HG03139 (cell line): ENCODE data around the gene ADGRB2.

Experiments
- ATAC-seq: cut with Tn5 transposase; IDR thresholded peaks from one replicate; pipeline ENCODE4 v1.9.1; 2021; ENCODE audit not compliant: unreplicated experiment

Gene ADGRB2

DNA sequence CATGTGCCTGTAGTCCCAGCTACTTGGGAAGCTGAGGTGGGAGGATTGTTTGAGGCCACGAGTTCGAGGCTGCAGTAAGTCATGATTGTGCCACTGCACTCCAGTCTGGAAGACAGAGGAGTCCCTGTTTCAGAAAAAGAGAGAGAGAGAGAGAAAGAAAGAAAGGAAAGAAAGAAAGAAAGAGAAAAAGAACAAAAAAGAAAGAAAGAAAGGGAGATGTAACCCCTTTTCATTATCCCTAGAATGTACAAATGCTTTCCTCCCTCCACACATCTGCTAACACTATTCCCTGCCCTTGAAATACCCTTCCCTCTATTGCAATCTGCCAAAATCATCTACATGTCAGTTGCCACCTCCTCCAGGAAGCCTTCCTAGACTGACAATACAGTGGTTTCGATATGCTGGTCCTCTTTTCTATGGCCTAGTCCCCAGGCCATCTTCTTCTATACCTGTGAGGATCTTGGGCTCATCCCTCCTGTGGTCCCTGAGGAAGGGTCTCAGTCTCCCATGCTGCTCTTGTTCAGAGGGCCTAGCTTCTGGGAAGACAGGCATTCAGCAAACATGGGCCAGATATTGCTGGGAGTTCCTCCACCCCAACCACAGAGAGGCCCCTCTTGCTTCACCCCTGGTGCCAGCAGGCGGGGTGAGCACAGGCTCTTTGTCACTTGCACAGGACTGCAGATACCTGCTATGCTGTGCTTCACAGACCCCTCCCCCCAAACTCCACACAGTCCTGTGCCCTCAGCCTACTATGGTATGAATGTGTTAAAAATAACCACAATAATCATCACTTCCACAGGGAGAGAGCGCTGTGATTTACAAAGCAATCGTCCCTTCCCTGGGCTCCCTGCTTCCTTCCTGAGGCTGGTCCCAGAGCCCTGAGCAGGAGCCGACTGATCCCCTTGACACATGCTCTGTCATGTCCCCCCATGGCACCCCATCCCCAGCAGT is 14.1 kb downstream of the ADGRB2 start:
- no peak for ATAC-seq

DNA sequence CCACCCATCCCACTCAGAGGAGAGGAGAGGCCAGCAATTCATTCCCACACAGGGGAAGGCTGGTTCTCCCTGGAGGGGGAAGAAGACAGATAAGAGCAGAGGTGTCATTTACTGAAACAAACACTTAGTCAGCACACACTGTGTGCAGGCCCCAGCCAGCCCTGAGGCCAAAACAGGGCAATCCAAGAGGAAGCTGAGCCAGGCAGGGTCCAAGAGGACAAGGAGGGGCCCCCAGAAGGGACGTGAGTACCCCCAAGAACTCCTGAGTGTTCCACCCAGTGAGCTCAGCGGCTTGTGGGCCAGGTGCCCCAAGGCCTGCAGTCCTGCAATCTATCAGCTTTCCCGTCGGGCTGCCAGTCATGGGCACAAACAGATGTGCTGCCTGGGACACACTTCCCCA is 15.8 kb downstream of the ADGRB2 start:
- no peak for ATAC-seq

DNA sequence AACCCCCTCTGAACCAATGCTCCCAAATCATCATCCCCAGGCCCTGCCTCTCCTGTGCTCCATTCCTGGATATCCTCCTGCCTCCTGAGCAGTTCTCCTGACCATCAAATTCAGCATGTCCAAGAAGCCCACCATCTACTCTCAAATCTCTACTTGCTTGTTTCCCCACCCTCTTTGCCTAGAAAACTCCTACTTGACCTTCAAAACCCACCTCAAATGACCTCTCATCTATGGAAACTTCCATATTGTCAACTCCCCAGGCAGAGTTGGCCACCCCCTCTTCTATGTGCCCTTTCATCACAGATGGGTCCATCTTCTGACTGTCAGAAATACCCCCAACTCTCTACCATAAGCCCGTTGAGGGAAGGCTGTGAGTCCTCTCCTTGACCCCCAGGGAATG is 16.8 kb downstream of the ADGRB2 start:
- ATAC-seq: no peak

DNA sequence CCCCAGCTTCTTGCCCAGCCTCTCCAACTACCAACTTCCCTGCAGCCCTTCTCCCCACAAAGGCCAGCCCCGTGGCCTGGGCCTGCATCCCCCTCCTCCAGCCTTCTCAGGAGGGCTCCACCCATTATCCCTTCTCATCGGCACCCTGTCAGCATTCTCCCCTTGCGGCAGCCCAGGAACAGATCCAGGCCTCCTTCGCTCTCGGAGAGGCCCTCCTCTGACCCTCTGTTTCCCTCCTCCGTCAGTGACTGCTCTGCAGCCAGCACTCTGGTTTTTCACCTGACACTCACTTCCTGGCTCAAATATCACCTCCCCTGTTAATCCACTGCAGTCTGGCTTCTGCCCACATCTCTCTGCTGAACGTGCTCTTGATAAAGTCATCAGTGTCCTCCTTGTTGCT is 17.5 kb downstream of the ADGRB2 start:
- no peak for ATAC-seq

DNA sequence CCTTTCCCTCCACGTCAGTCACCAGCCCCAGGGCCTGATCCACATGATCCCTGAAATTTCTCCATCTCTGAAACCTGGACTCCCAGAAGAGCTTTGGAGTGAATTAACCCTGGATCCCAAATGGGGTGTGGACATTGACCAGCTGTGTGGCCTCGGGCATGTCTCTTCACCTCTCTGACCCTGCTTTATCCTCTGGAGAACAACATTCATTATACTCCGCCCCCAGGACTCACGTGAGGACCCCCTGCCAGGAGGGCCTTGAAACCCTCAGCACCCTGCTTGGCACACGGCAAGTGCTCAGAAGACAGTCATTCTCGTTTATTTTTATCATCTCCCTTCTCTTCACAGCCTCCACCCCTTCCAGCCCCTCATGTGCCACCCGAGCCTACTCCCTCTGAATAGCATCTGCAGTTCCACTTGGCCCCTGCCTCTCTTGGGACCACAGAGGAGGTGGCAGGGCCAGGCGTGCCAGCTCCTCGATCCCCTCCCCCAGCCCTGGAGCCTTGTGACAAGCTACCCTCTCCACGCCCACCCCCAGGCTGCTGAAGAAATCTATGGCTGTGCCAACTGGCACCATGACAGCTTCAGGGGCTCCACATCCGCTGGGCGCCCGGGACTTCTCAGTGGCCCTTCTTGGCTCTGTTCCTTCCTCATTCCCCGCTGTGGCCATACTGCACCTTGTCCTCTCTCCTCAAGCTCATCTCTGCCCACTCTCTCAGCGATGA is 18.0 kb downstream of the ADGRB2 start:
- no peak for ATAC-seq

DNA sequence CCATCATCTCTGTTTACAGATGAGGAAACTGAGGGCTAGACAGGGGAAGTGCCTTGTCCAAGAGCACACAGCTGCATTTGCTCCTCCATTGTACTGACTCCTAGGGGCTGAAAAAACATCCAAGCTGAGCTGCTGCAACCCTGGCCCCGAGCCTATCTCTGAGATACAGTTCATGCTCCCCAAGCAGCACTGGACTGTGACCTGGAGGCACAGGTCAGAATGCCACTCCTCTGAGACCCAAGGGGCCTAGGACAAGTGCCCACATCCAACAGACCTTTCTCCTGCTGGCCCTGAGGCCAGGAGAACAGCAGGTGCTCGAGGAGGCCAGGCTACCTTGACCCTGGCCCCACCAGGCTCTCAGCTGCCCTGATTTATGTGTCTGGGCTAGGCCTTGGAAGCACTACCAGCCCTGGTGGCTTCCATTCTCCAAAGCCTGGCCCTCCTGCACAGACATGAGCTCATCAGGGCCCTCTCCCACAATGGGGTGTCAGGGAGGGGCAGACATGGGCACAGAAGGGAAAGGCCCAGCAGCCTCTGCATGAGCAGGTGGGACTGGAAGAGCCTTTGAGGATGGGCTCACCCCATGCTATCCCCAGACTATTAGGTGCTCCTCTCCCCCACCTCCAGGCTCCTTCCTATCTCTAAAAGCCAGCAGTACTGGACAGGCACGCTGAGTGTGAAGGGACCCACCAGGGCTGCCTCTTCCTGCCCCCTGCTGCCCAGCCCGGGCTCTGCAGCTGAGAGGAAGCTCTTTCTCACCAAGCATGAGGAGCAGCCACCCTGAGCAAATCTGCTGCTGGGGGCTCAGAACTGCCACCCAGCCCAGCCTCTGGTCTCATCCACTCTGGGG is 18.8 kb downstream of the ADGRB2 start:
- ATAC-seq: no peak

DNA sequence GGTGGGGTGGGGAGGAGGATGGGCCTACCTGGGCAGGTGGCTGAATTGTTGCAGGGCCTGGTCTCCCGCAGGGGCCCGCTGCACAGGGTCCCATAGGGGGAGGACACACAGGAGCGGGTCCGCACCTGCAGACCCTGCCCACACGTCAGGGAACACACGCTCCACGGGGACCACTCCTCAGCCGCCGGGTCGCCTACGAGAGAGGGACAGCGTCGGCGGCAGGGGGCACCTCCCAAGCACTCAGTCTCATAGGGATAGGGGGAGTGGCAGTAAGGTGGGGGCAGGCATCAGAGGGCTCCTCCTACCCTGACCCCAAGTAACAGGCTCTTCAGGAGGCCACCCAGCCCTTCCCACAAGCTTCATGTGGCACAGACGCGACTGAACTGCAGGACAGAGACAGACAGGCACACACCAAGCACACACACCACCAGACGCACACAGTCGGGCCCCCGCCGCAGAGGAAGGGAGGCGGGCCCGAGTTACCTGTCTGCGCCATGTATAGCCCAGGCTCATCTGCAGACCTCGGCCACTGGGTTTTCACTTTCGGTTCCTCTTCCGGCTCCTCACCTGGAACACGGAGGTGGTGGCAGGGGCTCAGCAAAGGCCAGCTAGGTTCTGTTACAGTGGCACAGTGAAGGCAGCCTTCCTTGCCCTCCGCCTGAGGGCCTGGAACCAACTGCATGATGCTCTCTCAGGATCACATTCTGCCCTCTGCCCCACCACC is 19.8 kb downstream of the ADGRB2 start:
- no peak for ATAC-seq

DNA sequence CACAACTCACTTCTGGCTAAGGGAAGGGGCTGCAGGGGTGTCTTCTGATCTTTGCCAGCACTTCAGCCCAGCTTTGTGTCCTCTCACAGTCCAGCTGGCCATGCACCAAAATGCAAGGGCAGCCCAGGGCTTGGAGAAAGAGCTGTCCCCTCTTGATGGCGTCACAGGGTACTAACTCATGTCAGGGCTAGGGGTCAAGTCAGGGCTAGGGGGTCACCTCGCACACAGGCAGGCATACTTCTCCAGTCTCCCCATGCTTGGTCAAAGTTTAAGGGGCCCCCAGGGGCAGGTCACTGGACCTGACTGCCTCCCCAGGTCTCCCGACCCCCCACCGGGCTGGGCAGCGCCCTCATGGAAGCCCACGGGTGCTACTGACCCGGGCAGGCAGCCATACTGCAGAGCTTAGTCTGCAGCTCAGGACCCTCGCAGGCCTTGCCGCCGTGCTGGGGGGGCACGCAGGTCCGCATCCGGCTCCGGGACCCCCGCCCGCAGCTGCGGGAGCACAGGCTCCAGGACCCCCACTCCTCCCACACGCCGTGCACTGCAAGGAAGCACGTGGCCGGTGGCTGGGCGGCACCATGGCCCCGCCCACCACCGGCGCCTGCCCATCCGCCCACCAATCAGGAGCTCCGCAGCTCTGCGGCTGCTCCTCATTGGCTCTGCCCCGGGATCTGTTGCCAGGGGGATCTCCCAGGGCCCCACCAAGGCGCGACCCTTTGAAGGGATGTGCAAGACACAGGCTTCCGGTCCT is 21.5 kb downstream of the ADGRB2 start:
- ATAC-seq: no peak

DNA sequence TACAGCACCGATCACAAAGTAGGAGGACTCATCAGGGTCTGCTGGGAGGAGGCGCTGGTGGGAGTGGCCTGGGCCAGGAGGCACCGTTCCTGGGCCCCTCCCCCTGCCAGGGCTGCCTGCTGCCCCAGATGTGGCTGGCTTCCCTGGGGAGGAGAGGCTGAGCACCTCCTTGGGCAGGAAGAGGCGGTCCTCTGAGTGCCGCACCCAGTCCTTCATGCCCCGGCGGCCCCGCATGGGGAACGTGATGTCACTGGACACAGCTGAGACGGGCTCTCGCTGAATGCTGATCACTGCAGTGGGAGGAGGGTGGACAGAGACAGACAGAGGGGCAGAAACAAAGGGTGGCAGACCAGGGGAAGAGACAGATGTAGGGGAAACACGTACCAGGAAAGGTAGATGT is 24.8 kb downstream of the ADGRB2 start:
- no peak for ATAC-seq

DNA sequence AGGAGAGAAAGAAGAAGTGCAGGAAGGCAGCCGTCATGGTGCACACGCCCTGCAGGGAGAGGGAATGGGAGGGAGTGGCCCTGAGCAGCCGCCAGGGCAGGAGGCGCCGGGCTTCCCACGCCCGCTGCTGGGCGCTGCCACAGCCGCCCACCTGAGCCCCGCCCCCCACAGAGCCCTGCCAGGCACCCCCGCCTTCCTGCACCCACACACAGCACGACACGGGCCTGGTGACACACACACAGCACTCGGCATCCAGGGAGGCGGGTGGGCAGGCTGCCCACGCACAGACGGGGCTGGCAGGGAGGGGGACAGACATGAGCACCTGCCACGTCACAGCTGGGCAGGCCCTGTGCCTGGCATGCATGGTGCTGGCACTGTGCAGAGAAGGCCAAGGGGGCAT is 27.5 kb downstream of the ADGRB2 start:
- ATAC-seq: no peak

DNA sequence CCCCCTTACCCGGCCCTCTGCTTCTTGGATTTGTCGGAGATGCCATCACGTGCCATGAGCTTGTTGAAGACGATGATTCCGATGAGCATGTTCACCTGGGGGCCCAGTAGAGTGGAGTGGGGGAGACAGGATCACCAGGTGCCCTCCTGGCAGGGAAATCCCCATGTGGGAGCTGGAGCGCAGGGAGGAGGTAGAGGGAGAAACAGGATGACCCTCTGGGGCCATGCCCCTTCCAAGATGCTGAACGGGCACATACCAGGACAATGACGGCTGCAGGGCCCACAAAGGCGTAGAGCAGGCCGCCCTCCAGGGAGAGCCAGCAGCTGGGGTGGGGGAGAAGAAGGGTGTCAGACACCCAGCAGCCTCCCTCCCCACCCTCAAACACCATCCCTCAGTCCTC is 28.6 kb downstream of the ADGRB2 start:
- ATAC-seq: no peak

DNA sequence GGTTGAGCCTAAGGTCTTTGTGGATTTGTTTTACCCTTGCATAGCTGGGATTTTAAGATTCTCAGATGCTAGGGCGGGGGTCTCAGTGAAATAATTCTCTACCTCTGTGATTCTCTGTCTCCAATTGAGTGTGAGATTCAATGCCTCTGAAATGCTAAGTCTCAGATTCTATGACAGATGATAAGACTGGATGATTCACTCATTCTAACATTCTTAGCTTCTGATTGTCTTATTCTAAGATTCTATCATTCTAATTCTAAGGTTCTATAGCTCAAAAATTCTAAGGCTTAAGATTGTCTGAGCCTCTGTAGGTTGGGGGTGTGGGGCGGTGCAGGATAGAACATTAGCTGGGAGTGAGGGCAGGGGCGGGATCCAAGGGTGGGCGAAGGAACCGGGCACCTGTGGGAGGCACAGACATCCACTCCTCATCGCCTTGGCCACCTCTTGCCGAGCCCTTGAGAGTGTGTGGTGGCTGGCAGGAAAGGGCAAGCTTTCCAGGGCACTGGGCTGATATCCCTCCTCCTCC is 29.5 kb downstream of the ADGRB2 start:
- no peak for ATAC-seq

DNA sequence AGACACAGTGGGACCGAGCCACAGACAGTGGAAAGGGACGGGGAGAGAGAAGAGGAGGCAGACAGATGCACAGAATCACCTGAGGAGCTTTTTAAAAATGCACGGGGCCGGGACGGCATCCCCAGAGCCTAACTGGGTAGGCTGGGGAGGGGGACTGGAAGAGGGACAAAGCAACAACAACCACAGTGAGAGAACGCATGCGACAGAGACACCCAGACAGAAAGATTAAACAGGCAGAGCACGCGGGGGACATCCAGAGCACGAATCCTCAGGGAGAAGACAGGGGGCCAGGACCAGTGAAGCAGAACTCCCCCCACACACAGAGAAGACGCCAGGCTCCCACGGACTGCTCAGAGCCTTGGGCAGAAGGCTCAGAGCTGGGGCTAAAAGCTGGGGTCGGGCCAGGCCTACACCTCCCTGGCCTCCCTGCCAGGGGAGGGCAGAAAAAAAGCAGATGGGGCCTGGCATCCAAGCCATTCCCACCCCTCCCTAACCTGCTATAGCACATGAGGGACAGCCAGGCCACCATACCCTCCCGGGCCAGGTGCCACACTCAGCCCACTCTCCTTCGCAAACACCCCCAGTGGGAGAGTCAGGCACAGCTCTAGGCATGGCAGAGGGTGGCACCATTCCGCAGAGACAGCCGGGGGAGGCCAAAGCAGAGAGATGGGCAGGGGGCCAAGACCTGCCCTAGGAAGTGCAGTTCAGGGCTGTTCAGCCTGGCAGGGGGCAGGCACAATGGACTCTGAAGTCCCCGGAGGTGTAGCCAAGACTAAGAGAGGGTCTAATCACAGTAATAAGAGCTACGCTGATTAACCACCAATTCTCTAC is 30.5 kb downstream of the ADGRB2 start:
- ATAC-seq: no peak

DNA sequence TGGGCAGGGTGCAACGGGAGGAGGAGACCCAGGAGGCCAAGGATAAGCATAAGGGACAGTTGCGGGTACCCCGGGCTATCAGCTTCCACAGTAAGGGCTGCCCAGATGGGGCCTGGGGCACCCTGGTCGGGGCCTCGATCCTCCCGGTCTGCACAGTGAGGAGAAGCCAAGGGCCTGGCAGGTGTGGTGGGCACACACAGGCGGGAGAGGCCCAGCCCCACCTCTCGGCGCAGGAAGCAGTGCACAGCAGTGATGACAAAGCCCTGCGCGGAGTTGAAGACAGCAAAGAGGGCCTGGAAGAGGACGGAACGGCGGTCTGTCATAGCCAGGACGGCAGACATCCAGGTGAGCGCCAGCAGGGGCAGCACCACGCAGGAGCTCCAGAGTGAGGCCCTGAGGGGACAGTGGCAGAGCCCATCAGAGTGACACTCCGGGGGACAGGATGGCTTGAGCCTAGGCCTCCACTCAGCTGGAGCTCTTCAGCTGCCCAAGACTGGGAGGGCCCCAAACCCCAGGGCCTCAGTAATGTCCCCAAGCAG is 31.3 kb downstream of the ADGRB2 start:
- no peak for ATAC-seq

DNA sequence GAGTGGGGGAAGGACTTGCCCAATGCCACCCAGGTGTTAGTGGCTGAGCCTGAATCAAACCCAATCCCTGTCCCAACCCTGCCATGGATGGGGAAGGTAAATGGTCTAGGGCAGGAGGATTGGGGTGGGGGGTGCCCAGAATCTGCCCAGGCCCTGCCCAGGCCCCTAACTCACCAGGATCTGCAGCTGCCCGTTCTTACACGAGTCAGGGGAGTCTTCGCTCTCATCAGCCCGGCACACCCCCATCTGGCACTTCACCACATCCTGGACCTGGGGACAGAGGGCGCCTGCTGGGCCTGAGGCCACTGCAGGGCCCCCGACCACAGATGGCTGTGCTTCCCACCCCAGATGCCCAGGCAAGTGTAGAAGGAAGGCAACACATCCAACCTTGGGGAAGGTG is 31.8 kb downstream of the ADGRB2 start:
- no peak for ATAC-seq

DNA sequence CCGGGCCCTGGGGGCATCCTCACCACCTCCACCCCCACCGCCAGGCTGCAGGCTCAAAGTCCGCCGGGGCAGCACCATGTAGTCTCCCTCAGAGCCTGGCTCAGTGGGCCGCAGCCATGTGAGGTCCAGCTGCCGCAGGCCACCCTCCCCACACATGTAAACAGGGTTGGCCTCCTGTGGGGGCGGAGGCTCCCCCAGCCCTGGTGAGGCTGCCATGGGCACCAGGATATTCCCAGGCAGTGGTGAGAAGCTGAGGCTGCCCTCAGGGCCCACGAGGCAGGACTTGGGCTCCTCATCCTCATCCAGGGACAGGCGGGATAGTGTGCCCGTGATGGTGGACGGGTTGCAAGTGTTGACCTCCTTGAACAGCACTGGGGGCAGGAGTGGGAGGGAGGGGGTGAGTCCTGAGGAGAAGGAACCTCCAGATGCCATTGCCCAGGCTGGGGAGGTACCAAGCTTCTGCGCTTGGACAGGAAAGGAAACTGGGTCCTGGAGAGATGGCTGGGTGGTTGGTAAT is 33.0 kb downstream of the ADGRB2 start:
- ATAC-seq: no peak

DNA sequence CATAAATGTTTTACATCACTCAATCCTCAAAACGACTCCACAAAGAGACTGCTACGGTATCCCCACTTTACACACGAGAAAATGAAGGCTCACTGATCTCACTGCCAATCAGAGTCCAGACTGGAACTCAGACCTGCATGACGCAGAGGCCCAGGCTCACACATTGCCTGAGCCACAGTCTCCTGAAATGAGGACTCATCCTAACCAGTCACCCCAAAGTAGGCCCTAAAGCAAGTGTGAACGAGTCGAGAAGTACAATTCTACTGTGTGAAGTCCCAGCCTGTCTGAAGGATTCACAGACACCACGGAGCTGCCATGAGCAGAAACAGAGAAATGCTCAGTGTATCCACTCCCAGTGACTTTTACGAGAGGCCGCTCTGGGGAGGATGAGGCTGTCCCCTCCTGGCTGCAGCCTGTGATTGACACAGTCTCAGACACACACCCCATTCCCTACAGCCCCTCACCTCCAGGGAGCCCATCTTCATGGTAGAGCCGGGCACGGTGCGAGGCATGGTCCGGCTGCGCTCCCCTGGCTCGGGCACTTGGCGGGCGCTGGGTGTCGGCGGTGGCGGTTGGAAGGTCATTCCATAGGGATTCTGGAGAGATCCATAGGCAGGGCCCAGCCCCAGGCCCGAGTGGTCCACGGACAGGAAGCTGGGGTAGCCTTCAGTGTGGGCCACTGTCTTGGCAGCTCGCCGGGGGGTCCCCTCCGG is 33.6 kb downstream of the ADGRB2 start:
- ATAC-seq: no peak

DNA sequence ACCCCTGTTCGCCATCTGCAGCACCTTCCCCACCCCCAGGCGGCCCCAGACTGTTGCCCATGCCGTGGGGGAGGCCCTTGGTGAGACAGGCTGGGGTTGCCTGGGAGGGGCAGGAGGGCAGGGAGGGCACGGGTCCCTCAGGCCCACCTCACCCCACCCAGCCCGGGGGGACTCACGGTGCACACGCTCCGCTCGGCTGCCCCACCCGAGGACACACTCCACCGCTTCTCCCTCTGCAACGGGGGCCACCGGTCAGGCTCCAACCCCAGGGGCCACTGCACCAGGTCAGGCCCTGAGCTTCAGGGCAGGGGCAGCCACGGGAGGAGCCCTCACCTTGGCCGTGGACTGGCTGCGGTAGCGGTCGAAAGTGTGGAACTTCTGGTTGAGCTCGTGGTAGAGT is 36.3 kb downstream of the ADGRB2 start:
- no peak for ATAC-seq
